HG02943 (cell line): ENCODE results near the gene ACCSL.

Source experiments
- ATAC-seq: cut with Tn5 transposase; IDR thresholded peaks from one replicate; pipeline ENCODE4 v1.9.1; 2021; ENCODE audit warnings: mild to moderate bottlenecking, low read depth, moderate library complexity; ENCODE audit not compliant: unreplicated experiment

ACCSL gene

DNA sequence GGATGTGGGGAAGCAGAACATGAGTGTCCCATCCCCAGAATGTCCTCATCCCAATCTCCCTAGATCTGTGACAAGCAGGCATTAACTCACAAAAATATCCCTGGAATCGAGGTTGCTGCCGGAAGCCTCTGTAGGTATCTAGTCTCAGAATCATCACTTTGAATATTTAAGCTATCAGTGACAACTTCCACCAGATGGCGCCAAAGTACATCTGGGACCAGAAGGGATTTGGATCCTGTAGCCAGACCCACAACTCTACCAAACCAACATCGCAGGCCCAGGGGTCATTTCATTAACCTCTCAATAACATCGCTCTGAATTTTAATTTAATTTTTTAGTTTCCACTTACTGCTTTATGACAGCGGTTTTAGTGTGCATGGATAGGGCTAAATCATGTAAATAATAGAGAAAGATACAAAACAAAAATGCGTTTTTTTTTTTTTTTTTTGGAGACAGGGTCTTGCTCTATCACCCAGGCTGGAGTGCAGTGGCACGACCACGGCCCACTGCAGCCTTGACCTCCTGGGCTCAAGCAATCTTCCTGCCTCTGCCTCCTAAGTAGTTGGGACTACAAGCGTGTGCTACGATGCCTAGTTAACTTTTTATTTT, 46.6 kb downstream of the ACCSL start:
- no peak for ATAC-seq

DNA sequence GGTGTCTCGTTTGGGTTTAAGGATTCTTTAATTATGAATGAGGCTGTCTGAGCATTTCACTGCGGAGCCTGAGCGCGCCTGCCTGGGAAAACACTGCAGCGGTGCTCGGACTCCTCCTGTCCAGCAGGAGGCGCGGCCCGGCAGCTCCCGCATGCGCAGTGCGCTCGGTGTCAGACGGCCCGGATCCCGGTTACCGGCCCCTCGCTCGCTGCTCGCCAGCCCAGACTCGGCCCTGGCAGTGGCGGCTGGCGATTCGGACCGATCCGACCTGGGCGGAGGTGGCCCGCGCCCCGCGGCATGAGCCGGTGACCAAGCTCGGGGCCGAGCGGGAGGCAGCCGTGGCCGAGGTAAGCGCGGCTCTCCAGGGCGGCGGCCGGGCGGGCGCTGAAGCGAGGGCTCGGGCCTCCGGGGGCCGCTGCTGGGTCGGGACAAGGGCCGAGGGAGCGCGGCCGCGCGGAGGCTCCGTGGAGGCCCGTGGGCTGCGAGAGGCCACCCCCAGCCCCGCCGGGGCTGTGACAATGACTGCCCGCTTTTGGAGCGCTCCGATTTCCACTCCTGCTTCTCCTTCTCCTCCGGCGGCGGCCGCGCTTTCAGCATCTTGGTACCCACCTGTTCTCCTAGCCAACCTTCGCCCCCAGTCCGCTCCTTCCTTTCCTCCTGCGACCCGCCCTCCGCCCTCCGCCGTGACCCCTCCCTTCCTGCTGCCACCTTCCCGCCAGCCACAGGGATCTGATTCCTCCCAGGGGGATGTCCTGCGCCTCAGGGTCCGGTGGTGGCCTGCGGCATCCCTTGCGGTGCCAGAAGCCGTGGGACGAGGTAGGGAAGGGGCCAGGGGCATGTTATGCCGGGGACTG, 48.0 kb downstream of the ACCSL start, which contains the start of gene EXT2:
TSS of gene EXT2 (plus strand) at position 173 of the 854 bp plus-strand sequence. CDS start 12,035 bp downstream, outside the sequence.
- peak; percentile 91 for ATAC-seq

GRCh38 chr11:44096360-44097185, 48.8 kb downstream of the ACCSL start:
- ATAC-seq = no peak

GRCh38 chr11:44097821-44098220, 50.0 kb downstream of the ACCSL start:
- ATAC-seq = no peak

DNA sequence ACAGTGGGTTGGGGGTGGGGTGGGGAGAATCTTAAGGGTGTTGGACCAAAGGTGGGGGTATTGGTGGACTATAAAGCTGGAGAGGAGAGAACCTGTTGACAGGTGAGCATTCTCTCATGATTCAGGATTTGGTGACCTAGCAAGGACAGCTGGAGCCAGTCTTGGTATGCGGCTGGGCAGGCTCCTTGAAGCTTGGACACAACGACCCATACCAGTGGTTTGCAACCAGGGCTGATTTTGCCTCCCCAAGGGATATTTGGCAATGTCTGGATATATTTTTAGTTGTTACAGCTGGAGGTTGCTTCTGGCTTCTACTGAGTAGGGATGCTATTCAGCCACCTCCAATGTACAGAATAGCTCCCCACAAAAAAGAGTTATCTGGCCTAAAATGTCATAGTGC, 53.3 kb downstream of the ACCSL start:
- no peak for ATAC-seq

DNA sequence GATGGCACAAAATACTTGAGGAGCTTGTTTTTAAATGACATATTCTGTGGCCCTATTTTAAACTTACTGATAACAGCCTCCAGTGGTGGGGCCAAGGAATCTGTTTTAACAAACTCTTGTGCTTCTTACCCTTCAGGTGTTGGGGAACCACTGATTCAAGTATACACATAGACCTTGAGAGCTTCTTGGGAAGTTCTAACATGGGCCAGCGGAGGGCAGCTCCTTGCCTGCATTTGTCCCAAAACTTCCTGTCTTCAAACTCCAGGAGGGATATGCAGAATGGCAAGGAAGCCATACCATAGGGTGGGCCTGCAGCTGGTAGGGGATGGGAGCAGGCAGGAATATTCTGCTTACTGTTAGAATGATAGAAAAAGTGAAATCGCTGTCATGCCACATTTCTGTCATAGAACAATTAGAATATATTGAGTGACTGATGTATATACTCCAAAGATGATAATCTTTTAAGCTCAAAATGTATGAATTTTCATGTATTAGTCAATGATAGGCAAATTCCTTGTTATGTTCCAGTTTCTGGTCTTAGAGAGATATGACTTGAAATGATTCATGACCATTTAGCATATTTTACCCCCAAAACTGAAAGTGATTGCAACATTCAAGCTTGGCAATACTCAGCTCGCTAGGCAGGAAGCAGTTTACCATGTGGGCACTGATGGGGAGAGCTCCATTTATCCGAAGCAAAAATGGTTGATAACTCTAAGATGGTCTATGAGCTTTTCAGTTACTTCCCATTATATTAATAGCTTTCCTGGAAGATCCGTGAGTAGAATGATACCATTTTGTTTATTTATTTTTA, 56.9 kb downstream of the ACCSL start:
- ATAC-seq = no peak

- no peak for ATAC-seq
Observed at GRCh38 chr11:44108260-44108659, 60.5 kb downstream of the ACCSL start.
